IMR-90 (cell line): Measurements from ENCODE around the gene MSH4. TPM values are rescaled to one million over a fixed set of nuclear protein-coding genes. Genes with fewer than 3 reads are reported as not detected.

Source experiments
- ATAC-seq: fragments of 200-7000 bp; cut with Tn5 transposase; 2 replicates; pipeline ENCODE4 v1.9.1; 2020; ENCODE audit warnings: low read depth, mild to moderate bottlenecking, moderate library complexity
- BruUV-seq: library from RNA; stranded (reverse); fragments of 400-500 nt; replicated peaks from 2 replicates; lab custom pipeline; 2021; lab: Mats Ljungman, UMichigan
- CTCF ChIA-PET: fragments of 300-600 bp; formaldehyde crosslinking; extraction: SDS; loops from one replicate; lab custom pipeline; 2021; ENCODE audit warnings: antibody characterized with exemption; lab: Yijun Ruan, JAX
- POLR2A ChIA-PET: fragments of 300-600 bp; sonication (Branson Sonifier 250); formaldehyde crosslinking; loops from one replicate; lab custom pipeline; 2022; ENCODE audit warnings: antibody characterized with exemption; ENCODE audit not compliant: unreplicated experiment; lab: Charles Lee
- DNase-seq: peaks from one replicate; pipeline ENCODE4 v3.0.0; 2013
- H2AFZ ChIP-seq: replicated peaks from 2 replicates; pipeline ENCODE3; 2013; ENCODE audit warnings: low read length, mild to moderate bottlenecking; ENCODE audit not compliant: poor library complexity
- H2AK5ac ChIP-seq: 2 replicates; pipeline ENCODE4 v1.6.1; 2013; ENCODE audit warnings: low read depth, low read length, inconsistent platforms
- H2AK9ac ChIP-seq: replicated peaks from 2 replicates; pipeline ENCODE3; 2013; ENCODE audit warnings: mild to moderate bottlenecking, low read depth, low read length, moderate library complexity; ENCODE audit not compliant: poor library complexity
- H2BK120ac ChIP-seq: 2 replicates; pipeline ENCODE4 v1.6.1; 2013; ENCODE audit warnings: low read depth, low read length, inconsistent platforms
- H2BK15ac ChIP-seq: 3 replicates; pipeline ENCODE4 v1.6.1; 2013; ENCODE audit warnings: low read depth, low read length, inconsistent platforms
- H2BK20ac ChIP-seq: 2 replicates; pipeline ENCODE4 v1.6.1; 2013; ENCODE audit warnings: low read depth, mild to moderate bottlenecking, inconsistent platforms, low read length, moderate library complexity
- H2BK5ac ChIP-seq: 2 replicates; pipeline ENCODE4 v1.6.1; 2013; ENCODE audit warnings: mild to moderate bottlenecking, low read depth, low read length, inconsistent platforms; ENCODE audit not compliant: poor library complexity, severe bottlenecking
- H3K14ac ChIP-seq: replicated peaks from 2 replicates; pipeline ENCODE4 v1.6.1; 2013; ENCODE audit warnings: low read depth, low read length, inconsistent platforms
- H3K18ac ChIP-seq: 2 replicates; pipeline ENCODE4 v1.6.1; 2013; ENCODE audit warnings: low read depth, low read length, control low read depth
- H3K23ac ChIP-seq: 2 replicates; pipeline ENCODE4 v1.6.1; 2013; ENCODE audit warnings: low read depth, low read length, inconsistent platforms
- H3K27ac ChIP-seq: 2 replicates; pipeline ENCODE4 v1.5.1; 2013; ENCODE audit warnings: mild to moderate bottlenecking, control low read depth, low read length; ENCODE audit not compliant: insufficient read depth
- H3K27me3 ChIP-seq: 2 replicates; pipeline ENCODE4 v1.6.1; 2013; ENCODE audit warnings: low read length; ENCODE audit not compliant: control insufficient read depth, insufficient read depth
- H3K36me3 ChIP-seq: 2 replicates; pipeline ENCODE4 v1.6.1; 2013; ENCODE audit warnings: low read length, mixed read lengths; ENCODE audit not compliant: control insufficient read depth, insufficient read depth
- H3K4ac ChIP-seq: 2 replicates; pipeline ENCODE4 v1.6.1; 2013; ENCODE audit warnings: low read depth, low read length, inconsistent platforms
- H3K4me1 ChIP-seq: 2 replicates; pipeline ENCODE4 v1.6.1; 2013; ENCODE audit warnings: low read length, mixed read lengths; ENCODE audit not compliant: control insufficient read depth, insufficient read depth
- H3K4me2 ChIP-seq: 2 replicates; pipeline ENCODE4 v1.6.1; 2013; ENCODE audit warnings: low read depth, mild to moderate bottlenecking, control low read depth, low read length, moderate library complexity
- H3K4me3 ChIP-seq: 2 replicates; pipeline ENCODE4 v1.5.1; 2013; ENCODE audit warnings: low read depth, mild to moderate bottlenecking, control low read depth, low read length, moderate library complexity; ENCODE audit not compliant: insufficient read depth
- H3K56ac ChIP-seq: 2 replicates; pipeline ENCODE4 v1.6.1; 2013; ENCODE audit warnings: low read length, inconsistent platforms; ENCODE audit not compliant: insufficient read depth; ENCODE audit errors: extremely low read depth
- H3K79me1 ChIP-seq, 2 experiments: 2 replicates each; pipeline ENCODE4 v1.6.1; 2013; ENCODE audit warnings: low read length in 2 of 2, inconsistent platforms in 1 of 2, low read depth in 1 of 2
- H3K9ac ChIP-seq: 2 replicates; pipeline ENCODE4 v1.6.1; 2013; ENCODE audit warnings: low read depth, low read length, control low read depth
- H3K9me1 ChIP-seq: 2 replicates; pipeline ENCODE4 v1.6.1; 2013; ENCODE audit warnings: low read length, inconsistent platforms; ENCODE audit not compliant: insufficient read depth
- H3K9me3 ChIP-seq: 2 replicates; pipeline ENCODE4 v1.6.1; 2013; ENCODE audit warnings: low read length; ENCODE audit not compliant: control insufficient read depth, insufficient read depth
- H4K20me1 ChIP-seq: 2 replicates; pipeline ENCODE4 v1.6.1; 2013; ENCODE audit warnings: low read length, inconsistent platforms; ENCODE audit not compliant: insufficient read depth
- H4K5ac ChIP-seq: 2 replicates; pipeline ENCODE4 v1.6.1; 2013; ENCODE audit warnings: mild to moderate bottlenecking, low read depth, low read length, control low read depth
- H4K8ac ChIP-seq, 2 experiments: 2 replicates each; pipeline ENCODE4 v1.6.1; 2013; ENCODE audit warnings: low read depth in 2 of 2, low read length in 2 of 2, control low read depth in 1 of 2, inconsistent platforms in 1 of 2
- H4K91ac ChIP-seq: 2 replicates; pipeline ENCODE4 v1.6.1; 2013; ENCODE audit warnings: low read depth, low read length, inconsistent platforms; ENCODE audit not compliant: insufficient read depth
- BHLHE40 ChIP-seq: fragments of 150-350 bp; IDR thresholded peaks from 2 replicates; pipeline ENCODE4 v1.6.1; 2016; ENCODE audit warnings: mild to moderate bottlenecking, low read depth, low read length
- MAFK ChIP-seq: IDR thresholded peaks from 2 replicates; pipeline ENCODE4 v1.6.1; 2012; ENCODE audit warnings: low read depth, low read length, improper control_type of control experiment
- POLR2A ChIP-seq: IDR thresholded peaks from 2 replicates; pipeline ENCODE4 v1.6.1; 2012; ENCODE audit warnings: mild to moderate bottlenecking, low read depth, low read length
- SMC3 ChIP-seq: fragments of 150-350 bp; IDR thresholded peaks from 2 replicates; pipeline ENCODE4 v1.6.1; 2016; ENCODE audit warnings: low read depth, mild to moderate bottlenecking, antibody characterized with exemption, low read length, moderate library complexity
- USF2 ChIP-seq: fragments of 150-350 bp; IDR thresholded peaks from 2 replicates; pipeline ENCODE4 v1.6.1; 2017; ENCODE audit warnings: mild to moderate bottlenecking, antibody characterized with exemption, low read length, low read depth
- WGBS, 2 experiments: methylation state at CpG; one replicate each; pipeline versions ENCODE4 v1.1.5 to v1.1.7; 2013; ENCODE audit warnings: missing lambda C conversion rate in 2 of 2; ENCODE audit not compliant: insufficient read length in 1 of 2; ENCODE audit errors: extremely low coverage in 2 of 2; 5-methylcytosine and 5-hydroxymethylcytosine counted together
- dilution Hi-C: fragments of 300-500 bp; cut with HindIII; formaldehyde crosslinking; loops from one replicate; pipeline ENCODE4 v1.14.3; 2018; ENCODE audit warnings: low sequenced_read_pairs; ENCODE audit not compliant: unreplicated experiment
- in situ Hi-C: fragments of 300-500 bp; cut with MboI; formaldehyde crosslinking; loops from 3 replicates; pipeline ENCODE4 v1.14.3; 2019; ENCODE audit warnings: low sequenced_read_pairs, inconsistent platforms, mixed read lengths
- intact Hi-C: fragments of 100-400 bp; cut with micrococcal nuclease; formaldehyde crosslinking; loops from 2 replicates; pipeline ENCODE4 v1.10.0; 2022
- polyA plus RNA-seq, 3 experiments: library from polyadenylated mRNA; depleted of rRNA; stranded (reverse); fragments of >200 nt; gene quantifications; 2 replicates each; pipeline ENCODE4 v1.2.3, GENCODE V29; 2012; ENCODE audit warnings: low replicate concordance in 1 of 3
- total RNA-seq: library from RNA; depleted of rRNA; stranded (reverse); fragments of >200 nt; gene quantifications from 2 replicates; pipeline ENCODE4 v1.2.3, GENCODE V29; 2012

The MSH4 gene
- total and polyA plus RNA-seq, 2 of the 4 experiments (the other 2 are of a cell fraction), result under 0.01 to 0.02 TPM

GRCh38 chr1:75870951-75871350 is 74.3 kb downstream of the MSH4 start:
- WGBS, 2 experiments, result no CpG with 5 or more reads among the region's 1 CpG
- H3K18ac ChIP-seq, result no peak overlapping the region
- in situ Hi-C loops, result no loop called here

More at GRCh38 chr1:75870951-75871350, 74.3 kb downstream of the MSH4 start:
- Histone ChIP-seq H4K8ac (no peak overlapping the region), H2BK20ac (no peak overlapping the region), H3K4ac (no peak overlapping the region), H2AK9ac (no peak overlapping the region), H3K14ac (no peak overlapping the region), H3K9me3 (no peaks in the 10 kb centered on the region), H3K23ac (no peak overlapping the region), H3K36me3 (no peaks in the 10 kb centered on the region), H2BK15ac (no peak overlapping the region), H3K27me3 (no peaks in the 10 kb centered on the region), H4K20me1 (no peaks in the 10 kb centered on the region), H3K4me2 (no peak overlapping the region), H2BK120ac (no peak overlapping the region), H3K4me3 (no peak overlapping the region), H3K9ac (no peak overlapping the region), H3K9me1 (no peaks in the 10 kb centered on the region), H3K56ac (no peak overlapping the region), H4K5ac (no peak overlapping the region), H3K4me1 (no peaks in the 10 kb centered on the region), H2AFZ (no peak overlapping the region), H2AK5ac (no peak overlapping the region), H3K27ac (no peak overlapping the region), H2BK5ac (no peak overlapping the region), H3K79me1 (no peaks in the 10 kb centered on the region), H4K91ac (no peak overlapping the region)
- ChIA-PET CTCF (no interaction called here), POLR2A (no interaction called here)
- no peak for TF ChIP-seq USF2
- TF ChIP-seq MAFK, result no peak
- no peak for TF ChIP-seq POLR2A
- TF ChIP-seq BHLHE40, result no peak
- TF ChIP-seq SMC3, result no peak
- DNase-seq (no peak), ATAC-seq (no peak)
- intact Hi-C loops, result no loop called here
- BruUV-seq, result no TSS peak
- dilution Hi-C loops, result no loop called here
